Fibroblast of the aortic adventitia (primary cell): Measurements from ENCODE around the gene TMEM9. TPM values are rescaled to one million over a fixed set of nuclear protein-coding genes. Genes with fewer than 3 reads are reported as not detected.

ENCODE experiments used
- DNase-seq: peaks from one replicate; pipeline ENCODE4 v3.0.0-alpha.2; 2010; ENCODE audit warnings: low read depth
- H3K4me3 ChIP-seq: 2 replicates; pipeline ENCODE4 v1.5.1; 2011; ENCODE audit warnings: low read depth, mild to moderate bottlenecking, control low read depth, low read length, moderate library complexity
- CTCF ChIP-seq: IDR thresholded peaks from 2 replicates; pipeline ENCODE4 v1.5.1; 2011; ENCODE audit warnings: mild to moderate bottlenecking, low read length, control low read depth, inconsistent platforms; ENCODE audit not compliant: insufficient read depth
- total RNA-seq: library from RNA; depleted of rRNA; stranded (reverse); fragments of >200 nt; gene quantifications from 2 replicates; pipeline ENCODE4 v1.2.3, GENCODE V29; 2012; ENCODE audit warnings: low replicate concordance

Gene TMEM9
- total RNA-seq, 1 donor = 35.1 TPM

DNA sequence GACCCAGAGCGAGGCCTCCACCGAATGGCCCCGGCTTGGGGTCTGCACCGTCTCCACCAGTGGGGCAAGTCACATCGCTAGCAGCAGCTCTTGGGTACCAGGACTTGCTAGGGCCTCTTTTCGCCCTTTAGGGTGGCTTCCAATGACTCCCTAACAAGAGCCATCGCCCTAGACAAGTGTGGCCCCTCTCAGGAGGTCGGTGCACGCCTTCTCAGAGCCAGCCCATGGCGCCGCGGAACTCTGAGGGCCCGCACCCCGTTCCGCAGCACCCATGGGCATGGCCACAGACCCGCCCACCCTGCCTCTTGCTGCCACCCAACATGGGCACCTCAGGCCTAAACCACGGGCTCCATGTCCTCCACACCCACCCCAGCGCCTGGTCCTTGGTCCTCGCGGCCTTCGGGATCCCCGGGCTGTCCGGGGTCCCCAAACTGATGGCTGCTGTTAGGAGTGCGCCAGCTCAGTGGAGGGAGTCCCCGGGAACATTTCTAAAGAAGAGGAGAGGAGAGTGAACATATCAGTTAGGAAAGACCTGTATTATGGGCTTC, 38.8 kb downstream of the TMEM9 start:
- no peak overlapping the region for H3K4me3 ChIP-seq
- TF ChIP-seq CTCF = no peak
- DNase-seq = no peak

DNA sequence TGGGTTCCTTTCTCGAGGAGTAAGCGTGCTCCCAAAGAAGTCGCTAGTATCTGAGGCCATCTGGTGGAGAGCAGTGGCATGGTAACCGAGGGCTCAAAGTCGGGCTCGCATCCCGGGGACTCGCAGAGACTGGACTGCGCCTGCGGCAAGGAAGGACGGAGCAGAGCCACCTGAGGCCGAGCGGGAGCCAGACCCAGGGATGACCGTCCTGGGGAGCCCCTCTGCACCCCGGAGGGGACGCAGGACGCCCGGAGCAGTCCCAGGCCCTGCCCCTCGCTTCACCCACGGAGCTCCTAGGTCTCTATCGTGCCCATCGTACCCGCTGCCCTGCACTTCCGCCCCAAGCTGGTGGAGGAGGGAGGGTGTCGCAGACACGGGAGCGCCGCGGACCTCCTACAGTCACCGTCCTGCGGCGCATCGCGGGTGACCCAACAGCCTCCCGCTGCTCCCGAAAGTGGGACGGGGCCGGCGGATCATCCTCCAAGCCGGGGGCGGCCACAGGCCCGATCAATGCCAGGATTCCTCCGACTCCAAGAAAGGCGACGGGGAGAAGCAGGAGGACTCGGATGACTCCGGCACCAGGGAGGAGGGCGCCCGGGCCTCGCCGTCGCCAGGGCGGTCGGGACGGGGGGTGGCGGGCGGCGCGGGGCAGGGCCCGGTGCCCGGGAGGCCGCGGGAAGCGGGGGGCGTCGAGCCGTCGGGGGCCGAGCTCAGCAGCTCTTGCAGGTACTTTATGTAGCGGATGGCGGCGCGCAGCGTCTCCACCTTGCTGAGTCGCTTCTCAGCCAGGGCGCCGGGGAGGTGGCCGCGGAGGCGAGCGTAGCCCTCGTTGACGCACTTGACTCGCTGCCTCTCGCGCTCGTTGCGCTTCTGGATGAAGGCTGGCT, 39.8 kb downstream of the TMEM9 start:
- peak overlapping the region; percentile 68 for H3K4me3 ChIP-seq
- peak; percentile 88 for DNase-seq
- peak; percentile 88 for TF ChIP-seq CTCF

GRCh38 chr1:201113451-201114244, 40.6 kb downstream of the TMEM9 start:
- TF ChIP-seq CTCF = no peak
- no peak overlapping the region for H3K4me3 ChIP-seq
- DNase-seq = no peak

GRCh38 chr1:201112926-201113325, 41.3 kb downstream of the TMEM9 start:
- no peak for TF ChIP-seq CTCF
- no peak for DNase-seq
- no peak overlapping the region for H3K4me3 ChIP-seq

- TF ChIP-seq CTCF = no peak
- H3K4me3 ChIP-seq = no peak within 1 kb of the TSS
- DNase-seq = no peak
These were observed 42.0 kb downstream of the TMEM9 start, which contains the start of gene CACNA1S for GRCh38 chr1:201112173-201112731. Gene CACNA1S (minus strand): TSS chr1:201112426. CDS start chr1:201112339, 87 bp downstream.

DNA sequence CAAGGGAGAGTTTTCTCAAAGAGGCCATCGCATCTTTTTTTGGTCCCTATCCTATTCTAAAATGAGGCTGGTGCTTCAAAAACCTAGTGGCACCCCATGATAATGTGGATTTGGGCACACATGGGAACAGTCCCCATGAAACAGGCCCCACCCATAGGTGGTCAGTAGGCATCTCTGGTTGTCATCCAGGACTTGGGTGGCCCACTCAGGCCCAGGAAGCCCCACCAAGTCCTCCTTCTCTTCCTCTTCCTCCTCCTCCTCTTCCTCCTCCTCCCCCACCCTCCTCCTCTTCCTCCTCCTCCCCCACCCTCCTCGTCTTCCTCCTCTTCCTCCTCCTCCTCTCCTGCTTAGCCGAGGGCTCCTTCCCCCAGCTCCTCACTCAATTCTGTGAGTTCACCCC, 42.6 kb downstream of the TMEM9 start:
- H3K4me3 ChIP-seq = no peak overlapping the region
- no peak for TF ChIP-seq CTCF

More for the DNA sequence above, 42.6 kb downstream of the TMEM9 start:
- no peak for DNase-seq
